ENCODE results near the gene AQP4.

Gene AQP4

GRCh38 chr18:26874283-26874682 lies 8.8 kb upstream of the AQP4 start:
- H3K36me3 ChIP-seq (ENCODE audit: control insufficient read depth in 1 of 2, insufficient read depth in 2 of 2, low read length in 2 of 2) = no peaks in the 10 kb centered on the region
- H3K4me1 ChIP-seq (ENCODE audit: control insufficient read depth in 1 of 2, insufficient read depth in 2 of 2, low read length in 2 of 2) = peaks cover 3 to 9% of the 10 kb centered on the region in 2 donors
- no peak overlapping the region for H3K9ac ChIP-seq (ENCODE audit: low read depth in 1 of 2, low read length in 2 of 2)
- no peaks in the 10 kb centered on the region for H3K9me3 ChIP-seq (ENCODE audit: control insufficient read depth in 1 of 2, low read length in 2 of 2)
- H3K4me3 ChIP-seq (ENCODE audit: low read depth in 1 of 2, low read length in 2 of 2) = no peak overlapping the region
- H3K27ac ChIP-seq (ENCODE audit: low read depth, low read length) = no peak overlapping the region
- no peaks in the 10 kb centered on the region for H3K27me3 ChIP-seq (ENCODE audit: control insufficient read depth in 1 of 2, insufficient read depth in 2 of 2, low read length in 2 of 2)

DNA sequence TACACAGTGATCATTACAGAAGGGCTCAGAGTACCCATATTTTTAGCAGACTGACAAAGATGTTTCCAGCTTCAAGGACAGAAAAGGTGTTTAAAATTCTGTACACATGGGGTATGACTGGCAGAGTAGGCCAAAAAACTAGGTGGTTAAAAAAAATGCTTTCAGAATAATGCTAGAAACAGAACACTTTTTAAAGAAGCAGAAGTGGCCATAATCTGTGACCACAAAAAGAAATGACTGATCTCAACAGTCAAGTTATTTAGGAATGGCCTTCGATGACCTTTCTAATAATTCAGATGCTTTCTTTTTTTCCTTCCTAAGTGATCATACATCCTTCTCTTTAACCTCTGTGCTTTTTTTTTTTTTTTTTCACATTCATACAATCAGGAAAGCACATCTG lies 4.1 kb upstream of the AQP4 start:
- Histone ChIP-seq H3K9ac (ENCODE audit: low read depth in 1 of 2, low read length in 2 of 2) (no peak overlapping the region), H3K27ac (ENCODE audit: low read depth, low read length) (no peak overlapping the region), H3K4me1 (ENCODE audit: control insufficient read depth in 1 of 2, insufficient read depth in 2 of 2, low read length in 2 of 2) (no peaks in the 10 kb centered on the region), H3K36me3 (ENCODE audit: control insufficient read depth in 1 of 2, insufficient read depth in 2 of 2, low read length in 2 of 2) (no peaks in the 10 kb centered on the region), H3K27me3 (ENCODE audit: control insufficient read depth in 1 of 2, insufficient read depth in 2 of 2, low read length in 2 of 2) (peaks cover 0 to 5% of the 10 kb centered on the region in 2 donors), H3K4me3 (ENCODE audit: low read depth in 1 of 2, low read length in 2 of 2) (no peak overlapping the region), H3K9me3 (ENCODE audit: control insufficient read depth in 1 of 2, low read length in 2 of 2) (no peaks in the 10 kb centered on the region)

- Histone ChIP-seq H3K27ac (ENCODE audit: low read depth, low read length) (no peak overlapping the region), H3K4me1 (ENCODE audit: control insufficient read depth in 1 of 2, insufficient read depth in 2 of 2, low read length in 2 of 2) (no peaks in the 10 kb centered on the region), H3K4me3 (ENCODE audit: low read depth in 1 of 2, low read length in 2 of 2) (no peak overlapping the region), H3K27me3 (ENCODE audit: control insufficient read depth in 1 of 2, insufficient read depth in 2 of 2, low read length in 2 of 2) (peaks cover 3 to 11% of the 10 kb centered on the region in 2 donors), H3K9ac (ENCODE audit: low read depth in 1 of 2, low read length in 2 of 2) (no peak overlapping the region), H3K36me3 (ENCODE audit: control insufficient read depth in 1 of 2, insufficient read depth in 2 of 2, low read length in 2 of 2) (no peaks in the 10 kb centered on the region), H3K9me3 (ENCODE audit: control insufficient read depth in 1 of 2, low read length in 2 of 2) (no peaks in the 10 kb centered on the region)
Measured at GRCh38 chr18:26868968-26869586, 3.6 kb upstream of the AQP4 start.

DNA sequence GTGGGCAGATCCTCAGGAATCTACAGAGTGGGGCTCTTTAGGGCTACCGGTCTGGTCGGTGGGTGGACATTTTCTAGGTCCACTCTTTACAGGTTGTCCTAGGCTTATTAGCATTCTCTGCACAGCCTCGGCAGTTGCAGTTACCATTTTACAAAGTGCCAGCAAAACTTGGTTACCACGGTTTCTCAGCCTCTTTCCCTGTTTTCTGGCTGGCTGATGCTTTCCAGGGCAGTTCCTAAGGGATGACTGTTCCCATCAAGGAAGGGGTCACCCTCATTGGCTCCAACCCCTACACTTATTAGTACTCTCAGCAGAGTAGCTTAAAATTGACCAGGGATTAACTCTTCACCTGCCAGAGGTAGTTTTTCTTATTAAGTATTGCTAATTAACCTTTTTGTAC lies 2.0 kb upstream of the AQP4 start:
- Histone ChIP-seq H3K36me3 (ENCODE audit: control insufficient read depth in 1 of 2, insufficient read depth in 2 of 2, low read length in 2 of 2) (no peaks in the 10 kb centered on the region), H3K9me3 (ENCODE audit: control insufficient read depth in 1 of 2, low read length in 2 of 2) (no peaks in the 10 kb centered on the region), H3K27me3 (ENCODE audit: control insufficient read depth in 1 of 2, insufficient read depth in 2 of 2, low read length in 2 of 2) (peaks cover 4 to 21% of the 10 kb centered on the region in 2 donors), H3K27ac (ENCODE audit: low read depth, low read length) (no peak overlapping the region), H3K4me1 (ENCODE audit: control insufficient read depth in 1 of 2, insufficient read depth in 2 of 2, low read length in 2 of 2) (no peaks in the 10 kb centered on the region), H3K4me3 (ENCODE audit: low read depth in 1 of 2, low read length in 2 of 2) (no peak overlapping the region), H3K9ac (ENCODE audit: low read depth in 1 of 2, low read length in 2 of 2) (no peak overlapping the region)

- Histone ChIP-seq H3K4me1 (ENCODE audit: control insufficient read depth in 1 of 2, insufficient read depth in 2 of 2, low read length in 2 of 2) (no peaks in the 10 kb centered on the region), H3K36me3 (ENCODE audit: control insufficient read depth in 1 of 2, insufficient read depth in 2 of 2, low read length in 2 of 2) (no peaks in the 10 kb centered on the region), H3K4me3 (ENCODE audit: low read depth in 1 of 2, low read length in 2 of 2) (no peak overlapping the region), H3K9ac (ENCODE audit: low read depth in 1 of 2, low read length in 2 of 2) (no peak overlapping the region), H3K27me3 (ENCODE audit: control insufficient read depth in 1 of 2, insufficient read depth in 2 of 2, low read length in 2 of 2) (peaks cover 4 to 24% of the 10 kb centered on the region in 2 donors), H3K9me3 (ENCODE audit: control insufficient read depth in 1 of 2, low read length in 2 of 2) (no peaks in the 10 kb centered on the region), H3K27ac (ENCODE audit: low read depth, low read length) (no peak overlapping the region)
Measured at GRCh38 chr18:26864658-26865057, 849 bp downstream of the AQP4 start.

DNA sequence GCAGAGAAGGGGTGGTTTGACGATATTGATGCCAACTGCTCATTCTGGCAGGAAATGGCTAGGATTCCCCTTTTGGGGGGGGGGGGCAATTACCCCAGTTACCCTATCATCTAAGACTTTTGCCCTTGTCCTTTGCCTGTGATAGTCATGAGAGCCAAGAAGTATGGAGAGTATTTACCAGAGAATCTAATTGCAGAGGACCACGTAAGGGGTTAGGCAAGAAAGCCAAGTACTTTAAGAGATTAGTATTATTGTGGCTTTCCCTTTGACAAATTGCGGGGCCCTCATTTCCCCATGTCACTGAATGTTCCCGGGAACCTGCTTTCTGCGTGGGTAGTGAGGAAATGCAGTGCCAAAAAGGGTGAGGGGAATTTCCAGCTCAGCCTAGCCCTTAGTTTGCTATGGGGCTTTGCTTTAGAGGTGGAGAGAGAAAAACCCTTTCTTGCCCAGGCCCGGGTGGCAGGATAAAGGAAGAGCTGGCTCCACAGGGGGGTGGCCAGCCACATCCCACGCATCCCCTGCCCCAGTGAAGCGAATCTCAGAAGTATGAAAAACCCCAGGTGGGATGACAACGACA lies 1.5 kb downstream of the AQP4 start:
- H3K9ac ChIP-seq (ENCODE audit: low read depth in 1 of 2, low read length in 2 of 2) = no peak overlapping the region
- no peak overlapping the region for H3K4me3 ChIP-seq (ENCODE audit: low read depth in 1 of 2, low read length in 2 of 2)
- no peak overlapping the region for H3K27ac ChIP-seq (ENCODE audit: low read depth, low read length)
- H3K36me3 ChIP-seq (ENCODE audit: control insufficient read depth in 1 of 2, insufficient read depth in 2 of 2, low read length in 2 of 2) = no peaks in the 10 kb centered on the region
- H3K27me3 ChIP-seq (ENCODE audit: control insufficient read depth in 1 of 2, insufficient read depth in 2 of 2, low read length in 2 of 2) = peaks cover 4 to 24% of the 10 kb centered on the region in 2 donors
- H3K9me3 ChIP-seq (ENCODE audit: control insufficient read depth in 1 of 2, low read length in 2 of 2) = no peaks in the 10 kb centered on the region
- no peaks in the 10 kb centered on the region for H3K4me1 ChIP-seq (ENCODE audit: control insufficient read depth in 1 of 2, insufficient read depth in 2 of 2, low read length in 2 of 2)

DNA sequence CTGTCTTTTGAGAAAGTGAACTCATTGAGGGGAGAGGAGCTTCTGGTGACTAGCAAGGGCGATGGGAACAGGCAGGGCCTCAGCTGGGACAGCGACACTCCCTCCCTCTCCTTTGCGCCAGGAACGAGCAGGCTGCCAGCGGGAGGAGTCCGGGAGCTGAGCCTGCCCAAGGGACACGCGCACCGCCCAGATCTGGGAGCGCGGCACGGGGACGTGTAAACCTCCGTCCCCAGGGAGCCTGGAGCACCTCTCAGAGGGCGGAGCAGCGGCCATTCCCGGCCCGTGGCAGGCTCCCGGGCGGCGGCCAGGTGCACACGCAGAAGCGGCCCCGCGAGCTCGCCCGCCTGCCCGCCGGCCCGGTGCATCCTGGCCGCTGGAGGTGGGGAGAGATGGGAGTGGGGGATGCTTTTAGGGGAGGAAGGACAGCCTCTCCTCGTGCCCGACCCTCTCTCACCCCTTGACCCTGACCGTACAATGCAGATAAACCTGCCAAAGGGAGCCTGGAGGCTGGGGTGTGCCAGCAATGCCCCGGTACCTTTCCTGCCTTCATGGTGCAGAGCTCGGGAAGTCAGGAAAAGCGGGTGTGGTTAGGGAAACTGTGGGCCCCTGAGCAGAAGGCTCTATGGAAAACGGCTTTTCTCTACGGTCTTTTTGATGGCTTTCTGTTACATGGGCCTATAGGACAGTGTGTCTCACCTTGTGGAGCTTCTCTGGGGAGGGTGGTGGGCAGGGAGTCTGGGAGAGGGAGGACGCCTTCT lies 2.2 kb downstream of the AQP4 start:
- Histone ChIP-seq H3K4me1 (ENCODE audit: control insufficient read depth in 1 of 2, insufficient read depth in 2 of 2, low read length in 2 of 2) (no peaks in the 10 kb centered on the region), H3K36me3 (ENCODE audit: control insufficient read depth in 1 of 2, insufficient read depth in 2 of 2, low read length in 2 of 2) (no peaks in the 10 kb centered on the region), H3K4me3 (ENCODE audit: low read depth in 1 of 2, low read length in 2 of 2) (peak overlapping the region; percentile 29 to 30), H3K27ac (ENCODE audit: low read depth, low read length) (no peak overlapping the region), H3K9ac (ENCODE audit: low read depth in 1 of 2, low read length in 2 of 2) (no peak overlapping the region), H3K9me3 (ENCODE audit: control insufficient read depth in 1 of 2, low read length in 2 of 2) (no peaks in the 10 kb centered on the region), H3K27me3 (ENCODE audit: control insufficient read depth in 1 of 2, insufficient read depth in 2 of 2, low read length in 2 of 2) (peaks cover 4 to 24% of the 10 kb centered on the region in 2 donors)

DNA sequence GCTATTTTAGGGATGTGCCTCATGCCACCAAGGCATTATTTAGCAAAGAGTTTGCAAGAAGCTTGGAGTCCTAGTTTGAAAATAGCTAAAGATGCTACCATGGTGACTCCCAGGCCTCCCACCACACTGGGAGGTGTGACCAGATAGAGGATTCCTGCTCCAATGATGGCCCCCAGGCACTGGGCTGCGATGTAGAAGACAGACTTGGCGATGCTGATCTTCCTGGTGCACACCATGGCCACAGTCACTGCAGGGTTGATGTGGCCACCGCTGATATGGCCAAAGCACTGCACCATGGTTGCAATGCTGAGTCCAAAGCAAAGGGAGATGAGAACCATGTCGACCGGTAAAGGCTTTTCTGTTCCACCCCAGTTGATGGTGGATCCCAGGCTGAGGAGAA lies 3.4 kb downstream of the AQP4 start:
- no peaks in the 10 kb centered on the region for H3K9me3 ChIP-seq (ENCODE audit: control insufficient read depth in 1 of 2, low read length in 2 of 2)
- H3K27me3 ChIP-seq (ENCODE audit: control insufficient read depth in 1 of 2, insufficient read depth in 2 of 2, low read length in 2 of 2) = peaks cover 4 to 24% of the 10 kb centered on the region in 2 donors
- H3K4me3 ChIP-seq (ENCODE audit: low read depth in 1 of 2, low read length in 2 of 2) = no peak overlapping the region
- no peak overlapping the region for H3K27ac ChIP-seq (ENCODE audit: low read depth, low read length)
- no peaks in the 10 kb centered on the region for H3K36me3 ChIP-seq (ENCODE audit: control insufficient read depth in 1 of 2, insufficient read depth in 2 of 2, low read length in 2 of 2)
- no peaks in the 10 kb centered on the region for H3K4me1 ChIP-seq (ENCODE audit: control insufficient read depth in 1 of 2, insufficient read depth in 2 of 2, low read length in 2 of 2)
- no peak overlapping the region for H3K9ac ChIP-seq (ENCODE audit: low read depth in 1 of 2, low read length in 2 of 2)

DNA sequence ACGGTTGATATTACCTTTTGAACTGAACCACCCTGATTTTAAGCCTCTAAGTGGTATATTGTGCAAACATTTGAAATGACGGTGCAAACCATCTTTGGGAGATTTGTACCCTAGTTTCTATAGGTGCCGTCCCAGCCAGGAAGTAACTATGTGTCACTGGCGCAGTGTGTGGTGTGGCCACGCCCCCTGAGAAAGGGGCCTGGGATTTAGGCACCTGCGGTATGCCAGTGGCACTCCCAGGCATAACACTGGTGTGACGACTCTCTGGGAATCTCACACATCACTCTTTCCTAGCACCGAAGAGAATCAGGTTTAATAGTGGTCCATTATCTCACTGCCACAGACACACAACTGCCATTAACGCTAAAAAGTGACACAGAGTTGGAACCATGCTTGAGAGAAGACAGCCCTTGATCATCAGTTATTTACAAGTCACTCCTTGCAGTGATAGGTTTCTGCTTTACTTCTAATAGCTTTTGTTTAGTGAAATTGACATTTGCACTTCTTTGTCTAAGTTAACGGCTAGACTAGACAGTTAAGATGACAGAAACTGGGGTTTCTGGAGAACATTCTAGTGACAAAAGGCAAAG lies 11.1 kb downstream of the AQP4 start:
- H3K4me3 ChIP-seq (ENCODE audit: low read depth in 1 of 2, low read length in 2 of 2) = no peak overlapping the region
- H3K9me3 ChIP-seq (ENCODE audit: control insufficient read depth in 1 of 2, low read length in 2 of 2) = no peaks in the 10 kb centered on the region
- no peak overlapping the region for H3K27ac ChIP-seq (ENCODE audit: low read depth, low read length)
- no peak overlapping the region for H3K9ac ChIP-seq (ENCODE audit: low read depth in 1 of 2, low read length in 2 of 2)
- H3K4me1 ChIP-seq (ENCODE audit: control insufficient read depth in 1 of 2, insufficient read depth in 2 of 2, low read length in 2 of 2) = no peaks in the 10 kb centered on the region
- H3K27me3 ChIP-seq (ENCODE audit: control insufficient read depth in 1 of 2, insufficient read depth in 2 of 2, low read length in 2 of 2) = no peaks in the 10 kb centered on the region
- no peaks in the 10 kb centered on the region for H3K36me3 ChIP-seq (ENCODE audit: control insufficient read depth in 1 of 2, insufficient read depth in 2 of 2, low read length in 2 of 2)

DNA sequence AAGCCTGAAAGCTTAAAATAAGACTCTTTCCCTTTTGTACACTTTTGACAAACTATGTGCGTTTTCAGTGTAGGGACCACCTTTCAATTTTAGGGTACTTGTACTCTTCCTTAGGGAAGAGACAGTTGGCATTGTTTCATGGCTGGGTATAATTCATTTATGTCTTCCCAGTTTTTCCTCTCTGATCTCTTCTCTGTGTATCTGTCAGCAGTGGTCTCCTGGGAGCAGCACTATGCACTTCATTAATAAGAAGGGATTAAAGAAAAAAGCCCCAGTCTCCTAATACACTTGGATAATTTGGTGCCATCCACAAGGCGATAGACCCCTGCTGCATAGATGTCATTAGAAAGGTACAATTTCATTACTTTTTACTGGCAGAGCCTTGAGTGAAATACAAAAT lies 12.1 kb downstream of the AQP4 start:
- Histone ChIP-seq H3K27me3 (ENCODE audit: control insufficient read depth in 1 of 2, insufficient read depth in 2 of 2, low read length in 2 of 2) (no peaks in the 10 kb centered on the region), H3K27ac (ENCODE audit: low read depth, low read length) (no peak overlapping the region), H3K4me1 (ENCODE audit: control insufficient read depth in 1 of 2, insufficient read depth in 2 of 2, low read length in 2 of 2) (no peaks in the 10 kb centered on the region), H3K36me3 (ENCODE audit: control insufficient read depth in 1 of 2, insufficient read depth in 2 of 2, low read length in 2 of 2) (no peaks in the 10 kb centered on the region), H3K4me3 (ENCODE audit: low read depth in 1 of 2, low read length in 2 of 2) (no peak overlapping the region), H3K9ac (ENCODE audit: low read depth in 1 of 2, low read length in 2 of 2) (no peak overlapping the region), H3K9me3 (ENCODE audit: control insufficient read depth in 1 of 2, low read length in 2 of 2) (no peaks in the 10 kb centered on the region)
